GM18508 (cell line): ENCODE data around the gene PPP2R1B.
"Not testable (repeated sequence)": the region's sequence is repeated elsewhere in the genome, so short reads cannot be mapped to it uniquely, and the experiment has no call there.

ENCODE experiments used
- ATAC-seq: cut with Tn5 transposase; IDR thresholded peaks from one replicate; pipeline ENCODE4 v1.9.1; 2021; ENCODE audit warnings: moderate number of reproducible peaks; ENCODE audit not compliant: insufficient read depth, unreplicated experiment

The PPP2R1B gene

DNA sequence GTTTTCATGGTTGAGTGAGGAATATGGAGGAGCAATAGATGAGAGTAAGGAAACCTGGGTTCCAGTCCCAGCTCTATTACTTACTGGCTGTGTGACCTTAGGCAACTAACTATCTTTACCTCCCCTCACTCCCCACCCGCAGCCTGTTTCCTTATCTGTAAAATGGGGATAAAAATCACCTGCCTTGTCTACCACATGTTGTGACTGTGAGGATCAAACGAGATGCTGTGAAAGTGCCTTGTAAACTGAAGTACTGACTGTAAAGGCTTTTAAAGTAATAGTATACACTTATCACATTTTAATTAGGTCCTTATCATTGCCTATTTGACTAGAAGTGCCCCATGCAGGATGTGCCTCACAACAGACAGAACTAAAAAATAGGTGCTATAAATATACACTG lies 18.9 kb upstream of the PPP2R1B start:
- no peak for ATAC-seq

DNA sequence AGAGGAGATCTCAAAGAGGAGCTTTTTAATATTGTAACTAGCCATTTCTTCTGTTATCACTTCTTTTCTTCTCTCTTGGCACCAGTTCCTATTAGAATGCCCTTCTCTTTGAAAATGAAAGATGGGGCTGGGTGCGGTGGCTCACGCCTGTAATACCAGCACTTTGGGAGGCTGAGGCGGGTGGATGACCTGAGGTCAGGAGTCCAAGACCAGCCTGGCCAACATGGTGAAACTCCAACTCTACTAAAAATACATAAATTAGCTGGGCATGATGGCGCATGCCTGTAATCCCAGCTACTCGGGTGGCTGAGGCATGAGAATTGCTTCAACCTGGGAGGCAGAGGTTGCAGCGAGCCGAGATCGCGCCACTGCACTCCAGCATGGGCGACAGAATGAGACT lies 18.1 kb upstream of the PPP2R1B start:
- not testable (repeated sequence) for ATAC-seq

DNA sequence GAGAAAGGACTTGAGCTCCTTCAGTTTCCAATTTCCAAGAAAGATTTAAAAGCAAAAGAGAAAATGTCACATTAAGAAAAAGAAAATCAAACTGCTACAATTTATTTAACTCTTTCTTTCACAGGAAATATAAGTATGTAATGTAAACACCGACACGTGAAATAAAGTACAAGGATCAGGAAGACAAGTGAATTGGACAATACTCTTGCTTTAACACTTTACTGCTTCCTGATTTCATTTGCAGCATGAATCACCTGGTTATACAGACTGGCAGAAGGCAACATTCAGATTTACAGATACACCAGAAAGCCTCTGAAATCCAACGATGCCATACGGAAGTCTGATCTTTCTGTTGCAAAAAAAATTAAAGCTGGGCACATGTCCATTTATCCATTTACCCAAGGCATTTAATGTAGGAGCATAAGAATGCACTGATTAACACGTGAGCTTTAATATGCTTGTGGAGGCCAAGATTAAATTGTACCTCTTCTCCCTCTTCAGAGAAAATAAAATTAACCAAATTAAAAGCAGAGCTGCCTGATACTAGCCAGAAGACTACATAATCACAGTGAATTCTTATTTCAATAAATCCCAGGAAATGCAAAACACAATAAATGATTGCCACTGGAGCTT lies 16.0 kb upstream of the PPP2R1B start:
- ATAC-seq, result no peak

DNA sequence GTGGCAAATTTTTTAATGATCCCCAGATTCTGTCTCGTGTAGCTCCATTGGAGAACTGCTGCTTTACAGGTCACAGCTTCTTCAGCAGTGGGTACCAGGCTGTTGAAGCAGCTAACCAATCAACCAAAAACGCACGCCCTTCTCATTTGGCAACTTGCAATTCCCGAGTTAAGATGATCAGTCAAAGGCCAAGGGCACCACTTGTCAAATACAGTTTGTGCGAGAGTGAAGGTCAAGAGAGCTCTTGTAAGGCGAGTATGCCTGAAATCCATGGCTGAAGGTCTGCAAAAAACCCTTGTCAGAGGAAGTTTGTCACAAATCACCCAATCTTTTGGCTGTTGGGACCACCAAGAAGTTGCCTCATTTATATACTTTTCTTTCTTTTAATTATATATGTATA lies 12.9 kb upstream of the PPP2R1B start:
- no peak for ATAC-seq

DNA sequence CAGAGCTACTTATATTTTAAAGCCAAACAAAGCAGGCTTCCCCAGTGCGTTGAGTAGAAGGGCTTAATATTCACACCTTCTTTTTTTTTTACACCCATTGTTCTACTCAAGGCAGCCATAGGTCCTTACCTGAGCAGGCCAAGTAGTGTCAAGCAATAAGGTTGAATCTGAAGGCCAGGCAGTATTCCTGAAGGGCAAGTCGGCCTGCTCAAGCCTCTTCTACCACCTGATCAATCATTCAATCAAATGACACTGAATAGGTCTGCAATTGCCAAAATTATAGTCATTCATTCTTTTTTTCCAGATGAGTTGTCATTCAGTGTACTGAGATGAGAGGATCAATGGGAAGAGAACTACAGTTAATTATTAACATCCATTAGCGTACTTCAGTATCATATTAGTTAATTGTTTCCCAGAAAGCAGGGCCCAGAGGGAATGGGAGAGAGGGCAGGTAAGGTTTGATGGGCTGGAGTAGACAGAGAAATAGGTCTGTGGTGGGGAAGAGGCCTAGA lies 11.9 kb upstream of the PPP2R1B start:
- no peak for ATAC-seq

DNA sequence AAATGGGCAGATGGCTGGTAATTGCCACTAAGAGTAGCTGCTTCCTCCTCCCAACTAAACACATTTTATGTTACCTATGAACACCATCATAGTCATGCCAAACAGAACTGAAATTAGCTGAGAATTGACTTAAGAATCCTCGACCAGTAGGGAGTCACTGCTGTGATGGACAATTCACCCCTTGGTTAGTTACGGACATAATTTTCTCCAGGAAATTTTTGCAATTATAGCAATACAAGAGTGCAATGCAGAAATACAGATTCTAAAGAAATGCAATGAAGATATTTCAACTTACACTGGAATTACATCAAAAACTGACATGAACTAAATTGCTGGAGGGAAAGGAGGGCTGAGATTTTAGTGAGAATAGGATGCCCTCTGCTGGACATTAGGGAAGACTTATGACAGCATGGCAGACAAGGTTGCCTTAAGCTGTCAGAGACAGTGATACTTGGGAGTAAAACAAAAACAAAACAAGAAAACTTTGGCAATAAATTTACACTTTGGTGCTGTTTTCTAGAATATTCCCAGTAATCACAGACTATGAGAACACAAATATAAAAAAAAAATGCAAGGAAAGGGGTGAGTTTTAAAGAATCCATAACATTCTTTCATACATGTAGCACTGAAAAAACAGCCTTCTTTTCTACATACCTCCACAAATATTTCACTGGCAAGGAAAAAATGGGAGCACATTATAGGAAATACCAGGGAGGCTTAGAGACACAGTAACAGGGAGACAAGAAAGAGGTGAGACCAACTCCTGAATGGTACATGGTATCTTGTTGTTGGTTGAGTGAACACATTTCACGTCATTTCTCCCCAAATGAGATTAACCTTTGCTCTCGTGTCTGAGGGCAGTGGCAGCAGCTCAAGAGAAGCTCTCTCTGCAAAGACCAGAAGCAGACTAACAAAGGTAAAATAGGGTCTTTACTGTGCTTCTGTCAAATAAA lies 11.2 kb upstream of the PPP2R1B start:
- peak; percentile 36 for ATAC-seq

DNA sequence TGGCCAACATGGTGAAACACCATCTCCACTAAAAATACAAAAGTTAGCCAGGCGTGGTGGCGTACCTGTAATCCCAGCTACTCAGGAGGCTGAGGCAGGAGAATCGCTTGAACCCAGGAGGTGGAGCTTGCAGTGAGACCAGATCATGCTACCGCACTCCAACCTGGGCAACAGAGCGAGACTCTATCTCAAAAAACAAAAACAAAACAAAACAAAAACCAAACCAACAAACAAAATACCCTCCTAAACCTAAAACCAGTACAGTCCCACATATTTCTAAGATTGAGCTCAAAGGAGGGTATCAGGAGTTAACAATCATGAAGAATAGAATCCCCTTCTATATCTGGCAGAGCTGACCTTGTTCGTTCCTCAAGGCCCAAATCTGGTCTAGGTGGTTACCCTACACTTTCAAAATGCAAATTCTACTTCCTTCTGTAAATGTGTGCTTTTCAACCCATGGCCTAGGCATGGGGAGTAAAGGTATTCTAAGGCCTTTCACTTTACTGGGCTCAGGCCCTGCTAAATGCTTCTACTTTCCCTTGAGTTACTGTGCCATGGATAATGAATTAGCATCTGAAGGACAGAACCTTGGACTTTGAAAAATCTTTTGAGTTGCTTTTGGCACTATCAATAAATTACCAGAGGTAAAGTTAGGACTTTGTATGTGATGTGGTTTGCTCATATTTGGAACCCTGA lies 10.4 kb upstream of the PPP2R1B start:
- peak; percentile 83 for ATAC-seq

DNA sequence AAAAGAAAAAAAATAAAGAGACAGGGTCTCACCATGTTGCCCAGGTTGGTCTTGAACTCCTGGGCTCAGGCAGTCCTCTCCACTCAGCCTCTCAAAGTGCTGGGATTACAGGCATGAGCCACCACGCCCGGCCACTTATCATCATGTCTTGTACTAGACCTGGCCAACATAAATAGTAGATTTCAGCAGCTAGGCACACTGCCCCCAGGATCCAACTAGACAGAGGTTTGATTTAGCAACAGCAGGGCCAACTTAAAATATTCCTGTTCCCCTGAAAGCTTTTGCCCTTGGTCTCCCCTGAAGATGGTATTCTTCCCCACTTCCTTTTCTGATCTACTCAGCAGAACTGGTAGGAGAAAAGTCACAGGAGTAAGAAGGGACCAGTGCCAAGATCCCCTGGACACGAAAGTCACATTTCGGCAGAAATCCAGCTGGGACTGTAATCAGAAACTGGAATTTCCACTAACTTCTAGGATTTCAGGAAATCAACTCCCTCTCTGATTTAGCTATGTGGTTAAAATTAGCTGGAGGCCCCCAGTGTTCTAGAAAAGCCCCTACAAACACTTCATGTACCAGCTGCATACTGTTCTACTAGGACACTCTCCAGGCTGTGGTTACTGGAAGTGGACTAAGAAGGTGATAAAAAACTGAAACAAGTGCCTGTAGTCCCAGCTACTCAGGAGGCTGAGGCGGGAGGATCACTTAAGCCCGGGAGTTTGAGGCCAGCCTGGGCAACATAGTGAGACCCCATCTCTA lies 8.9 kb upstream of the PPP2R1B start:
- ATAC-seq, result no peak

DNA sequence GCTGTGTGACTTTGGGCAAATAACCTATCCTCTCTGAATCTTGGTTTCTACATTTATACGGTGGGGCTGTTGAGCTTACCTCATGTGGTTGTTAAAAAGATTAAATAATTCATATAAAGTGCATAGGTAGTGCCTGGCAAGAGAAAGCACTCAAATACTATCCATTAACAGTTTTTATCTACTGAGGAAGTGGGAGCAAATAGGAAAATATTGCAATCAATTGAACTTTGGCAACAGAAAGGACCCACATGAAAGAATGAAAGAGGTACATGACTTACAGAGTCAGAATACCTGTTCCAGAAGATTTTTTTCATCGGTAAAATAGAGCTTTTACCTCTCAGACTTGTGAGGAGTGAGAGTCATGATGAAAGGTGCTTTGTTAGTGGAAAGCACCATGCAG lies 6.3 kb upstream of the PPP2R1B start:
- no peak for ATAC-seq

DNA sequence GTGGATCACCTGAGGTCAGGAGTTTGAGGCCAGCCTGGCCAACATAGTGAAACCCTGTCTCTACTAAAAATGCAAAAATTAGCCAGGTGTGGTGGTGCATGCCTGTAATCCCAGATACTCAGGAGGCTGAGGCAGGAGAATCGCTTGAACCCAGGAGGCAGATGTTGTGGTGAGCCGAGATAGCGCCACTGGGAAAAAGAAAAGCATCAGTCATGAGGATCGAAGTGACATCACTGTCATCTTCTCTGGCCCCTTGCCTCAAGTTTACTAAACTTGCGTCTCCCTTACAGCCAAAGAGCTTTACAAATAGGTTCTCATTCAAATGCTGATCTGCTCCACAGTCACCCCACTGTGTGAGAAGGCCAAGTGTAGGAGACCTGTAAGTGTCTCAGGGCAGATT lies 5.0 kb upstream of the PPP2R1B start:
- not testable (repeated sequence) for ATAC-seq

DNA sequence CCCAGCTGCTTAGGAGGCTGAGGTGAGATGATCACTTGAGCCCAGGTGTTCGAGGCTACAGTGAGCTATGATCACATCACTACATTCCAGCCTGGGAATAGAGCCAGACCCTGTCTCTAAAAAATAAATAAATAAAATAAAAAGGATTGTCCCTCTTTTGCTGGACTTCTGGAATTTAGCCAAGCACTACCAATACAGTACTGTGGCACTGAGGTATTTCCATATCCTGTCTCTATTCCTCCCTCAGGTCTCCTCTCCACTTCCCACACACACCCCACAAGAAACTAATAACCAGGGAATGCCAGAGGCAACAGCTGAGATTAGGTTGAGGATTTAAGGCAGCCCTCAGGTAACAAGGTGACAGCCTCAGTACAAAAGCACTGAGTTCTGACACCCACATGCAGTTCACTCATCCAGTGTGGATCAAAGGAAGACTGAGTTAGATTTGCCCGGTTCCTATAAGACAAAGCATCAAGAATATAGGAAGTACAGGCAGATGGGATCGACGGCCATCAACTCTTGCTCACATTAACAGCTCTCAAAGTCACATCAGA lies 4.5 kb upstream of the PPP2R1B start:
- ATAC-seq, result no peak

DNA sequence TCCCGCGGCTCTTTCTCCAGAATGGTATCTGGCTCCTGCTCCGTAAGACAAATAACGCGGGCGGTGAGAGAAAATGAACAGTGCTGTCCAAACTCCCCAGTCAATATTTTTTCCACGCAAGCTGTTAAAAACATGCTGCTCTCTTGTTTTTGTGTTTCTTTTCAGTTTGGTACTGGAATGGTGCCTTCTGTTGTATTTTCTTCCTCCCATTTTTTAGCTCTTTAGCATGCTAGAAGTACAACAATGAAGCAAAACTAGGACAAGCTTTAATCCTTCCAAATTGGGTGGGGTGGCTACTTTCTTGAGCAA lies 599 bp upstream of the PPP2R1B start:
- no peak for ATAC-seq

DNA sequence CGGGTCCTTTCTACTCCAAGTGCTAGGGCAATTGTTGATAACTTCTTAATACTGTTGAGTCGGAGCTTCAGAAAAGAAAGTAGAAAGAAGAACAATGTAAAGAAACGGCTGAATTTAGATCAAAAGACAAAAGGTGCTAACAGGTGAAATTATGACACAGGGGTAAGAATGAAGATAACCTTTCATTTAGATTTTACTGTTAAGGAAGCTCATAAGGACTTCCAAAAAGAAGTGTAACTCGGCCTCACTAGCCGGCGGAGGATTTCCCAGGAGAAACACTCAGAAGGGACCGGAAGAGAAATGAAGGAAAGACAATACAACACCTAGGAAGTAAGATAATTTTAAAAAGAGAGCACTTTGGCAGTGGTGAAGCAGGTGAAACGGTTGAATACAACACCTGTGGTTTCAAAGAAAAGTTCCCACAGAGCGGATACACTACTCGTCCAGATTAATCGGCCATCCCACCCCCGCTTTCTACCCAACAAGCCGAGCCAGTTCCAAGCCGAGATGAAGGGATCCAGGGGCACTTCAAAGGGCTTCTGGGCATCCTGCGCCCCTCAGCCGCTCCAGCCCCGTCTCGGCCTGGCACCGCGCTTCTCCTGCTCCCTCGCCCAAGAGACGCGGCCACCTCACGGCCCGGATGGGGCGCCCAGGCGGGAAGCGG lies 737 bp downstream of the PPP2R1B start:
- peak; percentile 7 for ATAC-seq

DNA sequence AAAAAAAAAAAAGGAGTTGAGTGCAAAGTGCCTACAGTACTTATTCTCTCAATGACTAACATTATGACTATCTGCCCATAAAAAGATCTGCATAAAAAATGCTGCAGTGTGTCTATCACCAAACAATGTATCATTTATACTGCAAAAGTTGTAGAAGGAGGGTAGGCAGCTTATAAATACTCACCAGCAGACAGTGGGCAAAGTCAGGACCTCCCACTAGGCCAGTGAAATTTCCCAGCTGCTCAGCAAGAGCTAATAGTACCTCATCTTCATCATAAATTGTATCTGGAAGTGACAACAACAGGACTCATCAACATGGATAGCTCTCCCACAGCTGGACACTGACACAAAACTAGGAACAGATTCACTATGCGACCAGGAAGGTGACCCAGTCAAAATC lies 1.6 kb downstream of the PPP2R1B start:
- no peak for ATAC-seq

DNA sequence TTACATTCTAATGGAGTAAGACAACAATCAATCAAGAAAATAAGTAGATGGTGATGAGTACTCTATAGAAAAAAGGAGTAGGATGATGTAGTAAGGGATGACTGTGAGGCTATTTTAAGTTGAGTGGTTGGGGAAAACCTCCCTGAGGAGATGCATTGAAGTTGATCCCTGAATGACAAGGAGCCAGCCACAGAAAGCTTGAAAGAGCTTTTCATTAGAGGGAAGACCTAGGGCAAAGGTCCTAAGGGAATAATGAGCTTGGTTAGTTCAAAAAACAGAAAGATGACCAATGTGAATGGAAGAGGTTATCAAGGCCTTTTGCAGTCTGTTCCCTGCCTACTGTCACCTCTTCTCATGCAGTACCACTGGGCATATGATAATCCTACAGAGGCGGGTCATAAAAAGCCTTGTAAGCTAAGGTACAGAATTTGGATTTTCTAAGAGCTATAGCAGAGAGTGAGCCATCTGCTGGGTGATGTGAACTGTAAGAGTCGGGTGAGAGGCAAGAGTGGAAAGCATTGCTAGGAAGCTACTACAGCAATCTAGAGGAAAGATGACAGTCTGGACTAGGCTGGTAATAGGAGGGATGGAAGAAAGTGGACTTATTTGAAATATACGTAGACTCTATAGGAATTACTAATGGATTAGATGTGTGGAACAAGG lies 3.1 kb downstream of the PPP2R1B start:
- no peak for ATAC-seq

DNA sequence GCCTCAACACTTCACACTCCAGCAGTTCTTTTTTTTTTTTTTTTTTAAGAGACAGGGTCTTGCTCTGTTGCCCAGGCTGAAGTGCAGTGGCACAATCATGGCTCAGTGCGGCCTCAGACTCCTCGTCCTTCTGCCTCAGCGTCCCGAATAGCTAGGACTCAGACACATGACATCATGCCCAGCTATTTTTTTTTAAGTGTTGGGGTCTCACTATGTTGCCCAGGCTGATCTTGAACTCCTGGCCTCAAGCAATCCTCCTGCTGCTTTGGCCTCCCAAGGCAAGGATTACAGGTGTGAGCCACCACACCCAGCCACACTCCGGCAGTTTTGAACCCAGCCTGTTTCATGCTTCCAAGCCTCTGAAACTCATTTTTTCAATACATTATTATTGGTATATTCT lies 3.7 kb downstream of the PPP2R1B start:
- no peak for ATAC-seq

DNA sequence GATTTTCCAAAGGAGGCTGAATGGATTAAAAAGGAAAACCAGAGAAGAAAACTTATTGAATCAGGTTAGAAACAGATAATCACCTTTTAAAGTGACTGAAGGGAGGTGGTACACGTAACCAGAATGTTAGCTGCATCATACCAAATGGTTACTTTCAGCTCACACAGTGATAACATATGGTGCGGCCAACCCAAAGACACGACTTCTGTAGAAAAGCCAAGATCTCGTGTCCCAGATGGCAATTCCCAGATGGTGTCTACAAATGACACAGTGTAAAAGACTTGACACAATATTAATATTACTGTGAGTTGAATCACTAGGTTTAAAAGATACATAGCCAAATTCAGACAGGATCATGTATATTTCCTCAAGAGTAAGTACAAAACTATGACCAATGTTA lies 5.2 kb downstream of the PPP2R1B start:
- no peak for ATAC-seq

DNA sequence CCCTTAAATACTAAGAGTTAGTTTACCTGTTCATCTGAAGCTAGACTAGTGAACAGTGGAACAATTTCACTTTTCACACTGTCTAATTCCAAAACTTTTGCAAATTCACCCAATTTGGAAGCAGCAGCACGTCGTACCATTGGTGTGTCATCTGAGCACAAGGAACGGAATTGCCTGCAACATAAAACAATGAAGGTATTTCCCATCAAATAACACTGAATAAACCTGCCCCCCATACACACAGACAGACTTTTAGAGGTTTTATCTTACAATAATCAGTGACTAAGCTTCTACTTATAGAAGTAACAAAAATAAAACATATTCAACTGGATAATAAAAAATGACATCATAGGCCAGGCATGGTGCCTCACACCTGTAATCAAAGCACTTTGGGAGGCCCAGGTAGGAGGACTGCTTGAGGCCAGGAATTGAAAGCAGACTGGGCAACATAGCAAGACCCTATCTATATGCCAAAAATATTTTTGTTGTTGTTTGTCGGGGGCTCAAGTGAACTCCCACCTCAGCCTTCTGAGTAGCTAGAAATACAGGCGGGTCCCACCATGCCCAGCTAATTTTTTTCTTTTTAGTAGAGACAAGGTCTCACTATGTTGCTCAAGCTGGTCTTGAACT lies 6.3 kb downstream of the PPP2R1B start:
- ATAC-seq, result no peak

DNA sequence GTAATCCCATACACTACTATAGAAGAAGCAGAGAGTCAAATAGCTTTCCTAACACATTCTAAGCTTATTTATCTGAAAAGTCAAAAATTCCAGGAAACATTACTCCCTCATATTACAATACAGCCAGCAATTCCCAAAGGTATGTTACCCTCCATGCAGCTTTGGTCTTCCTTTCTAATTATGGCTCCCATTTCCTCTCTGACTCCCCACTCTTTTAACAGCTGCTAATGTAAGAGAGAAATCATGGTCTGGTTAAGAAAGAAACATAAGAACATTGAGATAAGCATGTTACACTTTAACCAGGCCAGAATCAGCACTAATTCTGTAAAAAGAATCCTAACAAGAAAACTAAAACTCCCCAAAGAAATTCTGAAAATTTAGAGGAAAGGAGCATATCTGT lies 6.8 kb downstream of the PPP2R1B start:
- no peak for ATAC-seq
